WTC11 (cell line): ENCODE results near the gene SLC9C1. TPM values are rescaled to one million over a fixed set of nuclear protein-coding genes. Genes with fewer than 3 reads are reported as not detected.
A peak's percentile ranks its signal among the peaks of the same experiment; 100 is the strongest.

ENCODE experiments used
- ATAC-seq: fragments of 200-7000 bp; cut with Tn5 transposase; 2 replicates; pipeline ENCODE4 v1.10.0; 2021; ENCODE audit warnings: mild to moderate bottlenecking, moderate library complexity
- CTCF ChIA-PET: fragments of 300-600 bp; sonication (Branson Sonifier 250); formaldehyde crosslinking; loops from one replicate; lab custom pipeline; 2021; ENCODE audit warnings: antibody characterized with exemption; lab: Charles Lee
- POLR2A ChIA-PET: fragments of 350-600 bp; sonication (Branson Sonifier 250); formaldehyde crosslinking; loops from one replicate; lab custom pipeline; 2021; ENCODE audit warnings: antibody characterized with exemption; lab: Charles Lee
- DNase-seq: peaks from one replicate; pipeline ENCODE4 v3.0.0; 2021; ENCODE audit warnings: low spot score
- H3K27ac Mint-ChIP-seq: 2 replicates; pipeline ENCODE4 v1.8.0; 2021; ENCODE audit warnings: mixed read lengths
- H3K27me3 Mint-ChIP-seq: 2 replicates; pipeline ENCODE4 v1.8.0; 2021; ENCODE audit warnings: low read depth, mild to moderate bottlenecking, moderate library complexity, mixed read lengths
- H3K36me3 Mint-ChIP-seq: 2 replicates; pipeline ENCODE4 v1.8.0; 2021; ENCODE audit warnings: mixed read lengths
- H3K4me1 Mint-ChIP-seq: 2 replicates; pipeline ENCODE4 v1.8.0; 2022; ENCODE audit warnings: mixed read lengths
- H3K4me3 Mint-ChIP-seq: 2 replicates; pipeline ENCODE4 v1.8.0; 2021; ENCODE audit warnings: mild to moderate bottlenecking, moderate library complexity, mixed read lengths
- H3K9me3 Mint-ChIP-seq: 2 replicates; pipeline ENCODE4 v1.8.0; 2021; ENCODE audit warnings: mixed read lengths
- CREM ChIP-seq: sonication (generic); formaldehyde crosslinking; IDR thresholded peaks from 2 replicates; pipeline ENCODE4 v1.8.1; 2022; ENCODE audit warnings: mild to moderate bottlenecking, missing genetic modification reagents, moderate library complexity
- GRHL2 ChIP-seq: fragments of 250-450 bp; sonication (Bioruptor Pico); IDR thresholded peaks from 2 replicates; pipeline ENCODE4 v1.8.0; 2022; ENCODE audit warnings: mild to moderate bottlenecking, moderate library complexity; ENCODE audit not compliant: insufficient replicate concordance, severe bottlenecking
- KAT7 ChIP-seq: sonication (generic); formaldehyde crosslinking; IDR thresholded peaks from 2 replicates; pipeline ENCODE4 v1.8.1; 2023; ENCODE audit warnings: missing genetic modification reagents, mild to moderate bottlenecking, borderline replicate concordance
- MXD4 ChIP-seq: fragments of 250-450 bp; sonication (Bioruptor Pico); IDR thresholded peaks from 2 replicates; pipeline ENCODE4 v1.8.0; 2021; ENCODE audit warnings: mild to moderate bottlenecking, moderate library complexity, borderline replicate concordance
- NR1H2 ChIP-seq: sonication (generic); formaldehyde crosslinking; IDR thresholded peaks from 2 replicates; pipeline ENCODE4 v1.9.0; 2021; ENCODE audit warnings: mild to moderate bottlenecking, moderate library complexity, missing genetic modification reagents
- NR3C1 ChIP-seq: sonication (generic); formaldehyde crosslinking; conservative IDR thresholded peaks from 2 replicates; pipeline ENCODE4 v1.8.1; 2023; ENCODE audit warnings: low read depth, mild to moderate bottlenecking, missing genetic modification reagents
- SP1 ChIP-seq: sonication (generic); formaldehyde crosslinking; conservative IDR thresholded peaks from 2 replicates; pipeline ENCODE4 v1.8.1; 2022; ENCODE audit warnings: missing genetic modification reagents
- TCF7 ChIP-seq: sonication (generic); formaldehyde crosslinking; IDR thresholded peaks from 2 replicates; pipeline ENCODE4 v1.8.0; 2022; ENCODE audit warnings: mild to moderate bottlenecking, low read depth, missing genetic modification reagents, moderate library complexity
- ZNF138 ChIP-seq: sonication (generic); formaldehyde crosslinking; conservative IDR thresholded peaks from 2 replicates; pipeline ENCODE4 v1.8.1; 2022; ENCODE audit warnings: mild to moderate bottlenecking, moderate library complexity, missing genetic modification reagents
- ZNF317 ChIP-seq: sonication (generic); formaldehyde crosslinking; IDR thresholded peaks from 2 replicates; pipeline ENCODE4 v1.8.1; 2023; ENCODE audit warnings: low read depth, mild to moderate bottlenecking, moderate library complexity, missing genetic modification reagents, borderline replicate concordance
- ZNF396 ChIP-seq: fragments of 250-450 bp; sonication (Bioruptor Pico); IDR thresholded peaks from 2 replicates; pipeline ENCODE4 v1.8.0; 2021; ENCODE audit warnings: mild to moderate bottlenecking, moderate library complexity, borderline replicate concordance
- ZNF423 ChIP-seq: fragments of 250-450 bp; sonication (Bioruptor Pico); IDR thresholded peaks from 2 replicates; pipeline ENCODE4 v2.1.2; 2022; ENCODE audit warnings: mild to moderate bottlenecking, moderate library complexity
- total RNA-seq: library from RNA; stranded (reverse); gene quantifications from 3 replicates; pipeline ENCODE4 v1.2.3, GENCODE V29; 2021
- TF ChIP-seq, protein P1 (sequence below): sonication (generic); formaldehyde crosslinking; IDR thresholded peaks from 2 replicates; pipeline ENCODE4 v1.8.1; 2023; ENCODE audit warnings: mild to moderate bottlenecking, missing genetic modification reagents, borderline replicate concordance
- TF ChIP-seq, protein P2 (sequence below): fragments of 250-450 bp; sonication (Bioruptor Pico); IDR thresholded peaks from 2 replicates; pipeline ENCODE4 v1.9.0; 2021; ENCODE audit warnings: mild to moderate bottlenecking, borderline replicate concordance
- TF ChIP-seq, protein P3 (sequence below): fragments of 250-450 bp; sonication (Bioruptor Pico); IDR thresholded peaks from 2 replicates; pipeline ENCODE4 v1.9.0; 2021; ENCODE audit warnings: moderate library complexity, mild to moderate bottlenecking, inconsistent platforms, borderline replicate concordance
- TF ChIP-seq, protein P4 (sequence below): sonication (generic); formaldehyde crosslinking; IDR thresholded peaks from 2 replicates; pipeline ENCODE4 v1.8.1; 2022; ENCODE audit warnings: mild to moderate bottlenecking, moderate library complexity, missing genetic modification reagents
- TF ChIP-seq, protein P5 (sequence below): sonication (generic); formaldehyde crosslinking; IDR thresholded peaks from 2 replicates; pipeline ENCODE4 v1.8.1; 2023; ENCODE audit warnings: mild to moderate bottlenecking, missing genetic modification reagents, moderate library complexity
- TF ChIP-seq, protein P6 (sequence below): sonication (generic); formaldehyde crosslinking; IDR thresholded peaks from 2 replicates; pipeline ENCODE4 v1.8.1; 2023; ENCODE audit warnings: mild to moderate bottlenecking, missing genetic modification reagents
- TF ChIP-seq, protein P7 (sequence below): sonication (generic); formaldehyde crosslinking; IDR thresholded peaks from 2 replicates; pipeline ENCODE4 v1.8.0; 2023; ENCODE audit warnings: missing genetic modification reagents

Gene SLC9C1
- total RNA-seq, 1 experiment from 2014 or later = 3.5 TPM

DNA sequence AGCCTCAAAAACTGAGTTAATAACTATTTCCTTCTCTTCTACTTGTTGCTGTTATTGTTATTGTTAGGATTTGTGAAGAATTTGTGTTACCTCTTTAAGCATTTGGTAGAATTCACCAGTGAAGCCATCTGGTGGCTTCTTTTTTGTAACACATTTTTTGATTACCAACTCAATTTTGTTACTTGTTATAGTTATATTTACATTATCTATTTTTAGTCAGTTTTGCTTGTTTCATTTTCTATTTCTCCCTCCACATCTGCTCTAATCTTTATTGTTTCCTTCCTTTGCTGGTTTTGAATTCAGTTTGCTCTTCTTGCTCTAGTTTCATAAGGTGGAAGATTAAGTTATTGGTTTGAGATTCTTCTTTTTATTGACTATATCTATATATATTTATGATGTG is 3.7 kb upstream of the SLC9C1 start:
- POLR2A ChIA-PET = no interaction called here
- H3K4me1 Mint-ChIP-seq = peaks cover 47% of the 10 kb centered on the region
- TF ChIP-seq, protein P1, sequence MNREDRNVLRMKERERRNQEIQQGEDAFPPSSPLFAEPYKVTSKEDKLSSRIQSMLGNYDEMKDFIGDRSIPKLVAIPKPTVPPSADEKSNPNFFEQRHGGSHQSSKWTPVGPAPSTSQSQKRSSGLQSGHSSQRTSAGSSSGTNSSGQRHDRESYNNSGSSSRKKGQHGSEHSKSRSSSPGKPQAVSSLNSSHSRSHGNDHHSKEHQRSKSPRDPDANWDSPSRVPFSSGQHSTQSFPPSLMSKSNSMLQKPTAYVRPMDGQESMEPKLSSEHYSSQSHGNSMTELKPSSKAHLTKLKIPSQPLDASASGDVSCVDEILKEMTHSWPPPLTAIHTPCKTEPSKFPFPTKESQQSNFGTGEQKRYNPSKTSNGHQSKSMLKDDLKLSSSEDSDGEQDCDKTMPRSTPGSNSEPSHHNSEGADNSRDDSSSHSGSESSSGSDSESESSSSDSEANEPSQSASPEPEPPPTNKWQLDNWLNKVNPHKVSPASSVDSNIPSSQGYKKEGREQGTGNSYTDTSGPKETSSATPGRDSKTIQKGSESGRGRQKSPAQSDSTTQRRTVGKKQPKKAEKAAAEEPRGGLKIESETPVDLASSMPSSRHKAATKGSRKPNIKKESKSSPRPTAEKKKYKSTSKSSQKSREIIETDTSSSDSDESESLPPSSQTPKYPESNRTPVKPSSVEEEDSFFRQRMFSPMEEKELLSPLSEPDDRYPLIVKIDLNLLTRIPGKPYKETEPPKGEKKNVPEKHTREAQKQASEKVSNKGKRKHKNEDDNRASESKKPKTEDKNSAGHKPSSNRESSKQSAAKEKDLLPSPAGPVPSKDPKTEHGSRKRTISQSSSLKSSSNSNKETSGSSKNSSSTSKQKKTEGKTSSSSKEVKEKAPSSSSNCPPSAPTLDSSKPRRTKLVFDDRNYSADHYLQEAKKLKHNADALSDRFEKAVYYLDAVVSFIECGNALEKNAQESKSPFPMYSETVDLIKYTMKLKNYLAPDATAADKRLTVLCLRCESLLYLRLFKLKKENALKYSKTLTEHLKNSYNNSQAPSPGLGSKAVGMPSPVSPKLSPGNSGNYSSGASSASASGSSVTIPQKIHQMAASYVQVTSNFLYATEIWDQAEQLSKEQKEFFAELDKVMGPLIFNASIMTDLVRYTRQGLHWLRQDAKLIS = no peak
- TF ChIP-seq ZNF138 (CRISPR knock-in tag) (no peak), NR3C1 (CRISPR knock-in tag) (no peak), TCF7 (CRISPR knock-in tag) (no peak), NR1H2 (CRISPR knock-in tag) (no peak), ZNF317 (CRISPR knock-in tag) (no peak)
- TF ChIP-seq, protein P2, sequence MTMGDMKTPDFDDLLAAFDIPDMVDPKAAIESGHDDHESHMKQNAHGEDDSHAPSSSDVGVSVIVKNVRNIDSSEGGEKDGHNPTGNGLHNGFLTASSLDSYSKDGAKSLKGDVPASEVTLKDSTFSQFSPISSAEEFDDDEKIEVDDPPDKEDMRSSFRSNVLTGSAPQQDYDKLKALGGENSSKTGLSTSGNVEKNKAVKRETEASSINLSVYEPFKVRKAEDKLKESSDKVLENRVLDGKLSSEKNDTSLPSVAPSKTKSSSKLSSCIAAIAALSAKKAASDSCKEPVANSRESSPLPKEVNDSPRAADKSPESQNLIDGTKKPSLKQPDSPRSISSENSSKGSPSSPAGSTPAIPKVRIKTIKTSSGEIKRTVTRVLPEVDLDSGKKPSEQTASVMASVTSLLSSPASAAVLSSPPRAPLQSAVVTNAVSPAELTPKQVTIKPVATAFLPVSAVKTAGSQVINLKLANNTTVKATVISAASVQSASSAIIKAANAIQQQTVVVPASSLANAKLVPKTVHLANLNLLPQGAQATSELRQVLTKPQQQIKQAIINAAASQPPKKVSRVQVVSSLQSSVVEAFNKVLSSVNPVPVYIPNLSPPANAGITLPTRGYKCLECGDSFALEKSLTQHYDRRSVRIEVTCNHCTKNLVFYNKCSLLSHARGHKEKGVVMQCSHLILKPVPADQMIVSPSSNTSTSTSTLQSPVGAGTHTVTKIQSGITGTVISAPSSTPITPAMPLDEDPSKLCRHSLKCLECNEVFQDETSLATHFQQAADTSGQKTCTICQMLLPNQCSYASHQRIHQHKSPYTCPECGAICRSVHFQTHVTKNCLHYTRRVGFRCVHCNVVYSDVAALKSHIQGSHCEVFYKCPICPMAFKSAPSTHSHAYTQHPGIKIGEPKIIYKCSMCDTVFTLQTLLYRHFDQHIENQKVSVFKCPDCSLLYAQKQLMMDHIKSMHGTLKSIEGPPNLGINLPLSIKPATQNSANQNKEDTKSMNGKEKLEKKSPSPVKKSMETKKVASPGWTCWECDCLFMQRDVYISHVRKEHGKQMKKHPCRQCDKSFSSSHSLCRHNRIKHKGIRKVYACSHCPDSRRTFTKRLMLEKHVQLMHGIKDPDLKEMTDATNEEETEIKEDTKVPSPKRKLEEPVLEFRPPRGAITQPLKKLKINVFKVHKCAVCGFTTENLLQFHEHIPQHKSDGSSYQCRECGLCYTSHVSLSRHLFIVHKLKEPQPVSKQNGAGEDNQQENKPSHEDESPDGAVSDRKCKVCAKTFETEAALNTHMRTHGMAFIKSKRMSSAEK (CRISPR knock-in tag) = no peak
- H3K27ac Mint-ChIP-seq = peak overlapping the region; percentile 41; the same call in 1 of the 2 replicates
- no peak overlapping the region for H3K4me3 Mint-ChIP-seq
- H3K36me3 Mint-ChIP-seq = peaks cover 18% of the 10 kb centered on the region
- CTCF ChIA-PET = no interaction called here
- ATAC-seq = no peak
- H3K9me3 Mint-ChIP-seq = peaks cover 28% of the 10 kb centered on the region
- H3K27me3 Mint-ChIP-seq = no peaks in the 10 kb centered on the region
- DNase-seq = no peak

DNA sequence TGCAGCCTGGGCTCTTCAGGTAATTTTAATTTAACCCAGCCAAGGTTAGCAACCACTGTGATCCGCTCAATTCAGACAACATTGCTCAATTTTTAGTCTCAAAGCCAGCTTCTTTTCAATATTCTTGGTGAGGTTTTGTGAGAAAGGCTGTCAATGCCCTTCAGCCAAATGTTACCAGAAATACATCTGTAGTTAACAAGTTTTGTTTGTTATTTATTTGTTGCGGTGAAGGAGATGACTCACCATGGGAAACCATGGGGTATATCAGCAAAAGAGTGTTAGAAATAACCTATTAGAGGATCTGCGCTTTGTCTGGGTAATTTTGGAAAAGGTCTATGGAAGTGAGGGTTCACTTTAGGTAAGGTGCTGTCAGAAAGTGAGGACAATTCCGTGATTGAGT is 5.0 kb downstream of the SLC9C1 start:
- peaks cover 15% of the 10 kb centered on the region for H3K4me1 Mint-ChIP-seq
- no peak for DNase-seq
- no peak for ATAC-seq
- H3K27me3 Mint-ChIP-seq = no peaks in the 10 kb centered on the region
- POLR2A ChIA-PET = no interaction called here
- H3K9me3 Mint-ChIP-seq = peaks cover 18% of the 10 kb centered on the region
- no peak overlapping the region for H3K4me3 Mint-ChIP-seq
- no peak overlapping the region for H3K27ac Mint-ChIP-seq
- TF ChIP-seq SP1 (CRISPR knock-in tag) = no peak
- TF ChIP-seq ZNF396 (CRISPR knock-in tag) = no peak
- TF ChIP-seq MXD4 (CRISPR knock-in tag) = no peak
- TF ChIP-seq KAT7 = no peak
- no peak for TF ChIP-seq CREM (CRISPR knock-in tag)
- CTCF ChIA-PET = interaction anchor here (1.4 kb wide), 1 partner anchor 177 kb away, joined by 4 read pairs; no protein-coding TSS in a partner anchor
- peaks cover 17% of the 10 kb centered on the region for H3K36me3 Mint-ChIP-seq

DNA sequence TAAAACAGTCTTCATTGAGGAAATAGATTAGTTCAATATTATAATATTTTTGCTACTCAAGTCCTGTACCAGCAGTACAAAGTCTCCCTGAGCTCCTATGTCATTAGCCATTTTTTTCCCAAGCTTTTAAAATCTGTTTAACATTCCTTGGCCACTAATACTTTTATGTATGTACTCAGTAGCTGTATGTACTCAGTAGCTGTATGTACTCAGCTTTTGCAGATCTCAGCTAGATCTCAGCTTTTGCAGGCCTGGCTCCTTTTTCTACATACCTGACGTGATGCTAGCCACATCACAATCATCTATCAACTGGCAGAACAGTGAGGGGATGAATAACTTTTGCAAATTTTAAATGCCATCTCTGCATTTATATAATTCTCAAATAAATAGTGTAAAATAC is 13.8 kb downstream of the SLC9C1 start:
- peaks cover 5% of the 10 kb centered on the region for H3K4me1 Mint-ChIP-seq
- ChIA-PET POLR2A (no interaction called here), CTCF (interaction anchor here (0.6 to 1.4 kb wide), 2 partner anchors 12 to 169 kb away, joined by 3 to 4 read pairs; no protein-coding TSS in a partner anchor)
- H3K9me3 Mint-ChIP-seq = no peaks in the 10 kb centered on the region
- no peaks in the 10 kb centered on the region for H3K27me3 Mint-ChIP-seq
- H3K4me3 Mint-ChIP-seq = no peak overlapping the region
- no peaks in the 10 kb centered on the region for H3K36me3 Mint-ChIP-seq
- no peak overlapping the region for H3K27ac Mint-ChIP-seq
- DNase-seq (no peak), ATAC-seq (no peak)
- no peak for TF ChIP-seq GRHL2 (CRISPR knock-in tag)
- TF ChIP-seq, protein P3, sequence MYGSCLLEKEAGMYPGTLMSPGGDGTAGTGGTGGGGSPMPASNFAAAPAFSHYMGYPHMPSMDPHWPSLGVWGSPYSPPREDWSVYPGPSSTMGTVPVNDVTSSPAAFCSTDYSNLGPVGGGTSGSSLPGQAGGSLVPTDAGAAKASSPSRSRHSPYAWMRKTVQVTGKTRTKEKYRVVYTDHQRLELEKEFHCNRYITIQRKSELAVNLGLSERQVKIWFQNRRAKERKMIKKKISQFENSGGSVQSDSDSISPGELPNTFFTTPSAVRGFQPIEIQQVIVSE = no peak
- TF ChIP-seq, protein P4, sequence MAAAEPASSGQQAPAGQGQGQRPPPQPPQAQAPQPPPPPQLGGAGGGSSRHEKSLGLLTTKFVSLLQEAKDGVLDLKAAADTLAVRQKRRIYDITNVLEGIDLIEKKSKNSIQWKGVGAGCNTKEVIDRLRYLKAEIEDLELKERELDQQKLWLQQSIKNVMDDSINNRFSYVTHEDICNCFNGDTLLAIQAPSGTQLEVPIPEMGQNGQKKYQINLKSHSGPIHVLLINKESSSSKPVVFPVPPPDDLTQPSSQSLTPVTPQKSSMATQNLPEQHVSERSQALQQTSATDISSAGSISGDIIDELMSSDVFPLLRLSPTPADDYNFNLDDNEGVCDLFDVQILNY (CRISPR knock-in tag) = no peak
- TF ChIP-seq, protein P5, sequence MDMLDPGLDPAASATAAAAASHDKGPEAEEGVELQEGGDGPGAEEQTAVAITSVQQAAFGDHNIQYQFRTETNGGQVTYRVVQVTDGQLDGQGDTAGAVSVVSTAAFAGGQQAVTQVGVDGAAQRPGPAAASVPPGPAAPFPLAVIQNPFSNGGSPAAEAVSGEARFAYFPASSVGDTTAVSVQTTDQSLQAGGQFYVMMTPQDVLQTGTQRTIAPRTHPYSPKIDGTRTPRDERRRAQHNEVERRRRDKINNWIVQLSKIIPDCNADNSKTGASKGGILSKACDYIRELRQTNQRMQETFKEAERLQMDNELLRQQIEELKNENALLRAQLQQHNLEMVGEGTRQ (CRISPR knock-in tag) = no peak
- TF ChIP-seq, protein P6, sequence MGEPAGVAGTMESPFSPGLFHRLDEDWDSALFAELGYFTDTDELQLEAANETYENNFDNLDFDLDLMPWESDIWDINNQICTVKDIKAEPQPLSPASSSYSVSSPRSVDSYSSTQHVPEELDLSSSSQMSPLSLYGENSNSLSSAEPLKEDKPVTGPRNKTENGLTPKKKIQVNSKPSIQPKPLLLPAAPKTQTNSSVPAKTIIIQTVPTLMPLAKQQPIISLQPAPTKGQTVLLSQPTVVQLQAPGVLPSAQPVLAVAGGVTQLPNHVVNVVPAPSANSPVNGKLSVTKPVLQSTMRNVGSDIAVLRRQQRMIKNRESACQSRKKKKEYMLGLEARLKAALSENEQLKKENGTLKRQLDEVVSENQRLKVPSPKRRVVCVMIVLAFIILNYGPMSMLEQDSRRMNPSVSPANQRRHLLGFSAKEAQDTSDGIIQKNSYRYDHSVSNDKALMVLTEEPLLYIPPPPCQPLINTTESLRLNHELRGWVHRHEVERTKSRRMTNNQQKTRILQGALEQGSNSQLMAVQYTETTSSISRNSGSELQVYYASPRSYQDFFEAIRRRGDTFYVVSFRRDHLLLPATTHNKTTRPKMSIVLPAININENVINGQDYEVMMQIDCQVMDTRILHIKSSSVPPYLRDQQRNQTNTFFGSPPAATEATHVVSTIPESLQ (CRISPR knock-in tag) = no peak
- no peak for TF ChIP-seq ZNF423 (CRISPR knock-in tag)
- TF ChIP-seq, protein P7, sequence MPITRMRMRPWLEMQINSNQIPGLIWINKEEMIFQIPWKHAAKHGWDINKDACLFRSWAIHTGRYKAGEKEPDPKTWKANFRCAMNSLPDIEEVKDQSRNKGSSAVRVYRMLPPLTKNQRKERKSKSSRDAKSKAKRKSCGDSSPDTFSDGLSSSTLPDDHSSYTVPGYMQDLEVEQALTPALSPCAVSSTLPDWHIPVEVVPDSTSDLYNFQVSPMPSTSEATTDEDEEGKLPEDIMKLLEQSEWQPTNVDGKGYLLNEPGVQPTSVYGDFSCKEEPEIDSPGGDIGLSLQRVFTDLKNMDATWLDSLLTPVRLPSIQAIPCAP (CRISPR knock-in tag) = no peak
